Measurements from ENCODE around the gene MAGEA3.
"Not testable (repeated sequence)": the region's sequence is repeated elsewhere in the genome, so short reads cannot be mapped to it uniquely, and the experiment has no call there.

The MAGEA3 gene

GRCh38 chrX:152697952-152698931 lies at the start of gene MAGEA3:
Gene MAGEA3, plus strand, starts transcription at chrX:152698794. Its CDS starts 2,039 bp downstream, at chrX:152700833.
- not testable (repeated sequence) for DNase-seq

DNA sequence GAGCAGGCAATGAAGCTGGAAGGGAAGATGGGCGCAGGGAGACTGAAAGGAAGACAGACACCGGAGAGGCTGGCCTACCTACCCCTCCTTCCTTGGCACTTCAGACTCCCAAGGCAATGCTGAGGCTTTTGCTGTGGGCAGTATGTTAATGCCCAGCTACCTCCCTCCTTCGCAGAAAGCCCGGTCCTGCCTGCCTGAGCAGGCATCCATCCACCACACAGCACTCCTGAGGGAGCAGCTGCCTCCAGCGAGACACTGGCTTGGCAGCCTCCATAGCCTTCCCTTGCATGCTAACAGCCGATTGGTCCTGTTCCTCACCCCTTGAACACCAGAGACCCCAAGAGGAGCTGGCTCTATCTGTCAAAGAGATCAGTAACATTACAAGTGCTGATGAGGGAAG lies 46.5 kb upstream of the MAGEA3 start:
- no peak for DNase-seq

DNA sequence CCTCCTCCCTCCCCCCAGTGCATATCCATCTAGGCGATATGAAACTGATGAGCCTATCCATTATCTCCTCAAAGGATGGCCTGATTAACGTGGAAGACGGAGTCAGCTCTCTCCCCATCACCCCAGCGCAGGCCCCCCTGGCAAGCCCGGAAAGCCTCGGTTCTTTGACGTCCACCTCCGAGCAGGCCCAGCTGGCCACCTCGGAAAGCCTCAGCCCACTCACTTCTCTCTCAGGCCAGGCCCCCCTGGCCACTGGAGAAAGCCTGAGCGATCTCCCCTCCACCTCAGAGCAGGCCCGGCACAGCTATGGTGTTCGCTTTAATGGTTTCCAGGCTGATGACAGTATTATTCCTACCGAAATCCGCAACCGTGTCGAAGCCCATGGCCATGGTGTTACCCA lies 46.1 kb upstream of the MAGEA3 start:
- no peak for DNase-seq

DNA sequence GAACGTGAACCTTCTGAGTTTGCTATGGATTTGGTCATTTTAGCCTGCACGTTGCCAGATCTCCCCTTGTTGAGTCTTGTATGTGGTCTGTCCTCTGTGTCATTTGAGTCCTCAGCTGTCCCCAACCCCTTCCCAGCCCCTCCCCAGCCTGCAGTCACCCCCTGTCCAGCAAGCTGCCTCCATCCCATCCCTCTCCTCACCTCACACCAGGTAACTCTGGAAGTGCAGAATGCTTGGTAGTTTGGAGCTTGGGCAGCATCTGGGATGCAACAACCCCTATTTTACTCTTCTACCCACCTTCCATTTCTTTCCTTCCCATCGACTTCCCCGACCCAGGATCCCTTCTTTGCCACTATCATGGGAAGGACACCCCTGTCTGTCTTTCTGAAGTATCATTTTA lies 42.5 kb upstream of the MAGEA3 start:
- no peak for DNase-seq

DNA sequence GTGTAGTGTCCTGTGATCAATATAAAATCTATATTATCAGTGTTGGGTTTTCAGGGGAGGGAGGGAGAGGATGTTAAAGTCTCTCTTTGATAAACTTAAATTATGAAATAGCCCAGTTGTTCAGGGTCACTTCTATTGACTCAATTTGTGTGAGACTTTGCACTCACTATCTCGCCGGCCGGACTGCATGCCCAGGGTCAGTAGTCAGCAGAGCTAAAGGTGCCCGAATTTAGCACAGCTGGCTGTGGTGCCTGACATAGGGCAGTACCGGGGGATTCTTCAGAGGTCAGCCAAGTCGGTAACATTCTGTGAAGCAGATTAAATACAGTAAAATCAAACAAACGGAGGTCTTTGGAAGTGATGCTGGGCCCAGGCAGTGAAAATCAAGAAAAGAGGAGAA lies 41.7 kb upstream of the MAGEA3 start:
- no peak for DNase-seq

DNA sequence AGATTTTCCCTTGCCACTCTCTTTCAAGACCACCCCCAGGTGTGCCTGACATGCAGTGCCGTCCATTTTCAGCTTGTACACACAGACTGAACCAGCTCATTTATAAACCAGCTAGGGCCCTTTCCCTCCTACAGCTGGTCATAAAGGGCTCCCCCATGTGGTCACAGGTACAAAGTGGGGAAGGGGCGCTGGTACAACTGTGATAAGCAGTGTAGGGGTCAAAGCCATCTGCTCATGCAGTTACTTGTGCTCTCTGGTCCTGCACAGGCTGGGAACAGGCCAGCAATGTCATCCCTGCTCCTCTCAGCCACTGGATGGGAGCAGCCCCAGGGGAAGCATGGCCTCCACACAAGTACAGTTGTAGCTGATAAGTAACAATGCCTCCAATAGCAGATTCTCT lies 40.3 kb upstream of the MAGEA3 start:
- DNase-seq: no peak

GRCh38 chrX:152663086-152663485 lies 35.5 kb upstream of the MAGEA3 start:
- DNase-seq: no peak

DNA sequence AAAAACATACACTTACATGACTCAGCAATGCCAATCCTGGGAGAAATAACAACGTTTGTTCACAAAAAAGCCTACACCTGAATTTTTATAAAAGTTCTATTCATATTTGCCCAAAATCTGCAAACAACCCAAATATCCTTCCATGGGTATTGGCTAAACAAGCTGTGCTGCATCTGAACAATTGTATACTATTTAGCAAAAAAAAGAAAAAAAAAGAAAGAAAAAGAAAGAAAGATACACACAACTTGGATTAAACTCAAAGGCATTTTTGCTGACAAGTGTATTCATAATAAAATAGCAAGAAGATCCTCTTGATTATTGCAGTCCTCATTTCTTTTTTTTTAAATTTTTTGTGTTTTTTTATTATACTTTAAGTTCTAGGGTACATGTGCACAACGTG lies 24.5 kb upstream of the MAGEA3 start:
- DNase-seq: no peak

GRCh38 chrX:152674652-152675051 lies 23.9 kb upstream of the MAGEA3 start:
- DNase-seq: not testable (repeated sequence)

DNA sequence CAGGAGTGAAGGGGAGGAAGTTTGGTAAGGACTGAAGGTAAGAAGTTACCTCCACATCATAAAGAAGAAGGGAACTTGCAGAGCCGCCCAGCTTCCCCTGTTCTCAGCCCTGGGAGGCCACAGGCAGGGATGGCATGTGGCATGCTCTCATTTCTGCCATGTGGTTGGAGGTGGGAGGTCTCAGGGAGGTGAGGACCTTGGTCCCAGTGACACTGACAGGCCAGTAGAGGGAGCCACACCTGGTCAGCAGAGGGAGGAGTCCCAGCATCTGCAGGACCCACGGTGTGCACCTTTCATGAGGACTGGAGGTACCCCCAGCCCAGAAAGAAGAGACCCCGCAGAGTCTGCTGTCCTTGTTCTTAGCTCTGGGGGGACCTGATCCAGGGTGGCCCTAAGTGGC lies 17.6 kb upstream of the MAGEA3 start:
- DNase-seq: not testable (repeated sequence)

GRCh38 chrX:152700390-152700789 lies 1.8 kb downstream of the MAGEA3 start:
- not testable (repeated sequence) for DNase-seq

GRCh38 chrX:152706500-152706899 lies 7.9 kb downstream of the MAGEA3 start:
- not testable (repeated sequence) for DNase-seq

- not testable (repeated sequence) for DNase-seq
These were observed 10.6 kb downstream of the MAGEA3 start, which contains the start of gene CSAG2 for GRCh38 chrX:152709173-152709572. Gene CSAG2, minus strand, starts transcription at chrX:152709273. Its CDS starts 161 bp downstream, at chrX:152709112.

- DNase-seq: not testable (repeated sequence)
These were observed 14.6 kb downstream of the MAGEA3 start for GRCh38 chrX:152713195-152713594.

GRCh38 chrX:152713815-152714787 lies 15.5 kb downstream of the MAGEA3 start, which contains the start of gene MAGEA2B:
Gene MAGEA2B, plus strand, starts transcription at chrX:152714628. Its CDS starts 2,479 bp downstream, at chrX:152717107.
- DNase-seq: not testable (repeated sequence)

- no peak for DNase-seq
These were observed 26.8 kb downstream of the MAGEA3 start for GRCh38 chrX:152725409-152725808.

- DNase-seq: no peak
These were observed 34.8 kb downstream of the MAGEA3 start, which contains the start of the genes CSAG1 and MAGEA12 for GRCh38 chrX:152733261-152733975. Gene CSAG1, minus strand, starts transcription at chrX:152733721. Its CDS starts 1,261 bp downstream, at chrX:152732460. Gene MAGEA12, plus strand, starts transcription at chrX:152733757. Its CDS starts 2,405 bp downstream, at chrX:152736162.

DNA sequence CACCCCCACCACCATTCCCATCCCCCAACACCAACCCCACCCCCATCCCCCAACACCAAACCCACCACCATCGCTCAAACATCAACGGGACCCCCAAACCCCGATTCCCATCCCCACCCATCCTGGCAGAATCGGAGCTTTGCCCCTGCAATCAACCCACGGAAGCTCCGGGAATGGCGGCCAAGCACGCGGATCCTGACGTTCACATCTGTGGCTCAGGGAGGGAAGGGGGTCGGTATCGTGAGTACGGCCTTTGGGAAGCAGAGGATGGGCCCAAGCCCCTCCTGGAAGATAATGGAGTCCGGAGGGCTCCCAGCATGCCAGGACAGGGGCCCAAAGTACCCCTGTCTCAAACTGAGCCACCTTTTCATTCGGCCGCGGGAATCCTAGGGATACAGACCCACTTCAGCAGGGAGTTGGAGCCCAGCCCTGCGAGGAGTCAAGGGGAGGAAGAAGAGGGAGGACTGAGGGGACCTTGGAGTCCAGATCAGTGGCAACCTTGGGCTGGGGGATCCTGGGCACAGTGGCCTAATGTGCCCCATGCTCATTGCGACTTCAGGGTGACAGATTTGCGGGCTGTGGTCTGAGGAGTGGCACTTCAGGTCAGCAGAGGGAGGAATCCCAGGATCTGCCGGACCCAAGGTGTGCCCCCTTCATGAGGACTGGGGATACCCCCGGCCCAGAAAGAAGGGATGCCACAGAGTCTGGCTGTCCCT lies 35.7 kb downstream of the MAGEA3 start:
- DNase-seq: not testable (repeated sequence)

DNA sequence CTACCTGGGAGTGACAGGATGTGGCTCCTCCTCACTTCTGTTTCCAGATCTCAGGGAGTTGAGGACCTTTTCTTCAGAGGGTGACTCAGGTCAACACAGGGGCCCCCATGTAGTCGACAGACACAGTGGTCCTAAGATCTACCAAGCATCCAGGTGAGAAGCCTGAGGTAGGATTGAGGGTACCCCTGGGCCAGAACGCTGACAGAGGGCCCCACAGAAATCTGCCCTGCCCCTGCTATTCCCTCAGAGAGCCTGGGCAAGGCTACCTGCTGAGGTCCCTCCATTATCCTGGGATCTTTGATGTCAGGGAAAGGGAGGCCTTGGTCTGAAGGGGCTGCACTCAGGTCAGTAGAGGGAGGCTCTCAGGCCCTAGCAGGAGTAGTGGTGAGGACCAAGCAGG lies 36.5 kb downstream of the MAGEA3 start:
- DNase-seq: no peak

DNA sequence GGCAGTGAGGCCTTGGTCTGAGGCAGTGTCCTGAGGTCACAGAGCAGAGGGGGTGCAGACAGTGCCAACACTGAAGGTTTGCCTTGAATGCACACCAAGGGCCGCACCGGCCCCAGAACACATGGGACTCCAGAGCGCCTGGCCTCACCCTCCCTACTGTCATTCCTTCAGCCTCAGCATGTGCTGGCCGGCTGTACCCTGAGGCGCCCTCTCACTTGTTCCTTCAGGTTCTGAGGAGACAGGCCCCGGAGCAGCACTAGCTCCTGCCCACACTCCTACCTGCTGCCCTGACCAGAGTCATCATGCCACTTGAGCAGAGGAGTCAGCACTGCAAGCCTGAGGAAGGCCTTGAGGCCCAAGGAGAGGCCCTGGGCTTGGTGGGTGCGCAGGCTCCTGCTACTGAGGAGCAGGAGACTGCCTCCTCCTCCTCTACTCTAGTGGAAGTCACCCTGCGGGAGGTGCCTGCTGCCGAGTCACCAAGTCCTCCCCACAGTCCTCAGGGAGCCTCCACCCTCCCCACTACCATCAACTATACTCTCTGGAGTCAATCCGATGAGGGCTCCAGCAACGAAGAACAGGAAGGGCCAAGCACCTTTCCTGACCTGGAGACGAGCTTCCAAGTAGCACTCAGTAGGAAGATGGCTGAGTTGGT lies 37.4 kb downstream of the MAGEA3 start:
- no peak for DNase-seq

- not testable (repeated sequence) for DNase-seq
These were observed 37.9 kb downstream of the MAGEA3 start for GRCh38 chrX:152736528-152736927.

Measured in NCI-H1092 treated with DMSO at 0.1 percent for 48 hours (cell line).